NCI-H748 treated with DMSO at 0.1 percent for 48 hours (cell line): ENCODE measurements around the gene MCRIP2.

Experiments used
- DNase-seq: peaks from one replicate; lab custom pipeline; 2025; lab: John Stamatoyannopoulos, UW

The MCRIP2 gene

DNA sequence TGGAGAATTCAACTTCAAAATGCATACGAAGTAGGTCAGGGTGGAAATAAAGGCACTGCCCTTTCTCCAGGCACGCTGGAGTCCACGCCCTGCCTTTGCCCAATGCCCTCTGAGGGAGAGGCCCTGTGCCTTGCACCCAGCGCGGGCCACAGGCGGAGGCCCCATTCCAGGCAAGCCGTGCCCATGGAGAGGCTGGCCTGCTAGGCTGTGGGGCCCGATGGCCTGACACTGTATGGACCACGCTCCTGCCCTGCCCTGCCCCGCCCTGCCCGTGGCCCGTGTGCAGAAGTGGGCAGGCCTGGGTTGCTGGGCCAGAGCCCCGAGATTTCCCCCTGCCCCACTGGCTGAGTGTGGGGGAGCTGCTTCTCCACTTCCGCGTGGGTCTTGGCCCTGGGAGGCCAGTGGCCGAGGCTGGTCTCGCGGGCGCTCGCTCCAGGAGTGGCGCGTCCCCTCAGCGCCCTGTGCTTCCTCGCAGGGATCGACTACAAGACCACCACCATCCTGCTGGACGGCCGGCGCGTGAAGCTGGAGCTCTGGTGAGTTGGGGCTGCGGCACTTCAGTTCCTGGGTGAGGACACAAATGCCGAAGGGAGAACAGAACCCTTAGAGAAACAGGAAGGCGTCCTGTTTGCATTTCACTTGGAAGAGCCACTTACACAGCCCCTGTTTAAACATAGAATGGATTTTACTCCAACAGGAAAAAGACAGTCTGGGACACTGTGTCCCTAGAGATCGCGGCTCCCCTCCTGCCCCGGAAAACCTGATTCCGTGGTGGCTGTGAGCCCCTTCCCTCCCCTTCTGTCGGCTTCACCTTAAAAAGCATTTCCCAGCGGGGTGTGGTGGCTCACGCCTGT lies 24.7 kb upstream of the MCRIP2 start:
- DNase-seq: no peak

DNA sequence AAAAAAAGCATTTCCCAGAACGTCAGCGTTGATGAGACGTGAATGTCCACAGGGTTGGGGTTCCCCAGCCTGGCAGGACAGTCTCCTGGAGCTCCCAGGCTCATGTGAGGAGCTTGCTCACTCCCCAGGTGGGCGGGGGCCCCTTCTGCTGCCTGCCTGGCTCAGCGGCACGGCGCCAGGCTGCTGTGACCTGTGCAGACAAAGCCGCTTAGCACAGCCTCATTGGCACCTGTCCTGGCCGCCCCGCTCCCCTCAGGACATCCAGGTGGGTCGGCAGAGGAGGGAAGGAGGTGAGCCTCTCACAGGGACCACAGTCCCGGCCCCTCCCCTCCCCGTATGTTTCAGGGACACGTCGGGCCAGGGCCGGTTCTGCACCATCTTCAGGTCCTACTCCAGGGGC lies 23.8 kb upstream of the MCRIP2 start:
- no peak for DNase-seq

DNA sequence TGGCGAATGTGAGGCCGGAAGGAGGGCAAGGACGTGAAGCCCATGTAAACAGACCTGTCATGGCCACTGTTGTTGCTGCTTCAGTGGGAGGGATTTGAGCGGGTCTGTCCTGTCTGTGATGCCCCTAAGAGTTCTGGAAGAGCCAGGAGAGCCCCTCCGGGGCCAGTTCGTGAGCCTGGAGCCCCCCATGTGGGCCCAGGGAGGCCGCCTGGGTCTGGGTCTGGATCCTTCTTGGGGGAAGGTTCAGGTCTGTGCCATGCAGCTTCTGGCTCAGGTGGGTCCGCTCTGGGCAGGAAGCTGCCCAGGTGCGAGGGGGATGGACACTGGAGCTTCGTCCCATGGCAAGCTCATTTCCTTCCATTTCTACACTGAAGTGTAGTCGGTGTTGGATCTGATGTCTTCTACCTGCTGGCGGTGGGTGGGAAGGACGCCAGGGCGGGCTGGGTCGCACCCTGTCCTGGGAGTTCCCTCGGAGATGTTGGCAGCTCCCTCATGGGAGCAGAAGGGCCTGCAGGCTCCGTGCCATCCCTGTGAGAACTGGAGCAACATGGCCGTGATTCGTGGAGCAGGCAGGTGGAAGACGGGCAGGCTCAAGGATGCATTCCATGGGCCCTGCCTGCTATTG lies 22.0 kb upstream of the MCRIP2 start:
- DNase-seq: no peak

DNA sequence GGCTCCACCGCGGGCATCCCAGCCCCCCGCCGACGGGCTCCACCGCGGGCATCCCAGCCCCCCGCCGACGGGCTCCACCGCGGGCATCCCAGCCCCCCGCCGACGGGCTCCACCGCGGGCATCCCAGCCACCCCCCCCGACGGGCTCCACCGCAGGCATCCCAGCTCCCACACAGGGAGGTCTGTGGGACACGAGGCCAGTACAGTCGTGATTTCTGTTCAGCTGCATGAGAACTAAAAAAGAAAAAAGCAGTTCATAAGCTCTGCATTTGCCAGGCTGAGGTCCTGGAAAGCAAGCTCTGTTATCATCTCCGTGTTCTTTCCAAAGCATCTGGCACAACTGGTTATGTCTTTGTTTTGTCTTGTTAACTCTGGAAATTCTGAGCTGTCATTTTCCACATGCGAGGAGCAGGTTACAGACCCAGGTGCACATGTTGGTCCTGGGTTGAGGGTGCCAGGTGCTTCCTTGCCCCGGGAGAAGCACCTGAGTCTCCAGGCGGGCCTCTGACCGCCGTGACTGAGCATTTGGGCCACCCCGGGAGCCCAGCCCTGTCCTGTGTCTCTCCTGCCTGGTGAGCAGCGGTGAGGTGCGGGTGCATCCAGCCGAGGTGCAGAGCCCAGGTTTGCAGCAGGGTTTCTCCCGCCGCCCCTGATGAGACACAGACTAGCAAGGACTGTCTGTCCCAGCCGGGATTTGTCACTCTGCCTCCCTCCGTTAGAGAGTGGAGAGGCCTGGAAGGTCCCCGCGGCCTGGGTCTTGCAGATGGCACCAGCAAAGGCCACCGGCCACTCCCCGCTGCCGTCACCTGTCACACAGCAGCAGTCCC lies 20.7 kb upstream of the MCRIP2 start:
- no peak for DNase-seq

DNA sequence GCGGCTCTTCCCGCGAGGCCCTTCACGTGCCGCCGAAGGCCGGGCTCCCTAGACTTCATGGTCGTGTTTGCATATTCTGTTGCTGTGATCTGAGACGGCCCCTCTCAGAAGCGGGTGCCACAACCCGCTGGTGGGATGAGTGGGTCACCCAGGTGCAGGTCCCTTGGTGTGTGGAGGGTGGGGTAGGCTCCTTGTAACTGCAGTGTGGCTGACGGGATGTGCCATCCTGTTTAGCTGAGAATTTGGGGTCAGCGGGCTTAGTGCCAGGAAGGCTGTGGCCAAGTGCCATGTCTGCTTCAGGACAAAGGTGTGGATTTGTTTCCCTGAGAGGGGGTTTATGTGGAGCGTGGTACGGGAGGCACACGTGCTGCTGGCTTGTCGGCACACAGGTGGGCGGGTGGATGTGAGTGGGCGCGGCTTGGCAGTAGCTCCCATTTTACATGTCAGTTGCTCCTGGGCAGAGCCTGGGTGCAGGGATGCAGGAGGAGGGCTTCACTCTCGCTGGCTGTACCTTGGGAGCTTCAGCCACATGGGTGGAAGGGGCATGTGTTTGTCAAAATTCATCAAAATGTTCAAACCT lies 20.0 kb upstream of the MCRIP2 start:
- no peak for DNase-seq

DNA sequence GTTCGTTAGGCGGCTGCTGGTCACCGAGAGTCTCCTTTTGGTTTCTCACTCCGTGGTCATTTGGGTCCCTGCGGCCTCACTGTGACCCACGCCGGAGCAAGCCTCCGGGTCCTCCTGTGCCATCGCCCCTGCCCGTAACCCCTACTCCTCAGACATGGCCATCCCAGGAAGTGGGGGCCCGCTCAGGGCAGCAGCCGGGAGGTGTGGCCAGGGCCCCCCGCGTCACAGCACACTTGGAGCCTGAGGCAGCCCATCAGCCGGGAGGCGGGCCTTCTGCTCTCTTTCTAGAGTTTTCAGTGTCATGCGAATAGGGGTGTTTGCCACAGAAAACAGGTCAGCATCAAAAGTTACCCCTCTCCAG lies 18.7 kb upstream of the MCRIP2 start:
- no peak for DNase-seq

DNA sequence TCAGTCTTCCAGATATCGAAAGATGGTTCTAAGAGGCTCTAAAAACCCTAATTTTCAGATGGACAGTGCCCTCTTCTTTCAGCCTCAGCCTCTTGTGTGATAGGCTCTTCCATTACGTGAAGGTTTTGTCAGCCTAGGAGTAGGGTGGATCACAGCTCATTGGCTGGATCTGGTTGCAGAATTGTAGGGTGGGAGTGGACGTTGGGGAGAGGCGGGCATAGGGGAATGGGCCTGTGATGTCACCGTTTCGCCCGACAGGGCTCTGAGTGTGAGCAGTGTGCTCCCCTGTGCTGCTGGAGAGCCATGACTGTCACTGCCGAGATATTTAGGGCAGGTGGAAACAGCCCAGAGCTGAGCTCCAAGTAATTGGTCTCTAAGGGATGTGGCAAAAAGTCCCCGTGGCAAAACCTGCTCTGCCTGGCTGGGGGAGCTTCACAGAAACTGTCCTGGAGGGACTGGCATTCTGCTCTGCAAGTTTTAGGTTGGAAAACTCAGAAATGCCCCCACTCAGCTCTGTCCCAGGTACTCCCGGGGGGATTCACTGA lies 17.0 kb upstream of the MCRIP2 start:
- no peak for DNase-seq

DNA sequence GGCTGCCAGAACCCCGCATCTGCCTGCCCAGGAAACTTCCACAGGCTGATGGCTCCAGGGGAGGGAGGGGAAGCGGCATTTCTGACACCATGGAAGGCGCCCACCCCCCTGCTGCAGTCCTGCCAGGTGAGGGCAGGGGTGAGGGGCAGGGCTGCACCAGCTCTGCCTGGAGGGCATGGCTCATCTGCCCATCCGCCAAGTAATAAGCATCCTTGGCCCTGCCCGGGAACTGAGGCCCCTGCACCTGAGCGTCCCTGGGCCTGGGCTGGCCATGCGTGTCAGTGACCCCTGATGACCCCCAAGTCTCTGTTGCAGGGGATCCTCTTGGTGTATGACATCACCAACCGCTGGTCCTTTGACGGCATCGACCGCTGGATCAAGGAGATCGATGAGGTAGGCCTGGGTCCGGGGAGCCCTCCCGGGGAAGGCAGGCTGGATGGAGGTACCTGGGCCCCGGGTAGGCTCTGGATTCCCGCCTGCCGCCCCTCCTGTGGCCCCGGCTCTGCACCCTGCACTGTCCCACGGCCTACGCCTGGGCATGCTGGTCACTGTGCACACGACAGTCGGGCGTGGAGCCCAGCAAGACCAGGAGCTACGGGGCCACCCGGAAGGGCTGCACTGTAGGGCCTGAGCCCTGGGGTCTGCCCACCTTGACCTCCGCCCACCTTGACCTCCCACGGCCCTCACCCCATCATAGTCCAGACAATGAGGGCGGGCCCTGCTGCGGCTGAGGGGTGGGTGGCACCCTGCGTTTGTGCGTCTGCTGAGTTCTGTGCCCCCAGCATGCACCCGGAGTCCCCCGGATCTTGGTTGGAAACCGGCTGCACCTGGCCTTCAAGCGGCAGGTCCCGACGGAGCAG lies 16.3 kb upstream of the MCRIP2 start:
- no peak for DNase-seq

DNA sequence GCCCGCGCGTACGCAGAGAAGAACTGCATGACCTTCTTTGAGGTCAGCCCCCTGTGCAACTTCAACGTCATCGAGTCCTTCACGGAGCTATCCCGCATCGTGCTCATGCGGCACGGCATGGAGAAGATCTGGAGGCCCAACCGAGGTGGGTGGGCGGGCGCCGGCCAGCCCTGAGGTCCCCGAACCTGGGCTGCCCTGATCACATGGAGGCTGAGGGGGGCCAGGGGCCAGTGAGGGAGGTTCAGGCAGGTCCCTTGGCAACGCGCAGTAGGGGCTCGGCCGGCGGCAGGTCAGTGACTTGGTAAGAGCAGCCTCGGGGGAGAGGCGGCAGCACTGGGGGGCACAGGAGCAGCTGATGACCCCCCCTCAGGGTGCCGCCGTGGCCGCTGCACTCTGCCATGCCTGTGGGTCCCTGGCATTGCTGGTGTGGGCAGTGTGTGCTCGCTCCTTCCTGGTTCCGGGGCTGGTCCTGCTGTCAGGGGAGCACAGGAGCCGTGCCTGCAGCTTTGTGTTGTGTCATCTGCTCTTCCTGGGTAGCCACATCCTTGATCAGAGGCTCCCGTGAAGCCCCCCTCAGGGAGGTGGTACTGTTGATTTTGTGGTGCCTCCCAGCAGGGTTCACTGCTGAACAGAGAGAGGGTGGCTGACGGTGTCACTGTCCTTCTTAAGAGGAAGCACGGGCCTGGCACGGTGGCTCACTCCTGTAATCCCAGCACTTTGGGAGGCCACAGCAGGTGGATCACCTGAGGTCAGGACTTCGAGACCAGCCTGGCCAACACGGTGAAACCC lies 15.5 kb upstream of the MCRIP2 start:
- no peak for DNase-seq

DNA sequence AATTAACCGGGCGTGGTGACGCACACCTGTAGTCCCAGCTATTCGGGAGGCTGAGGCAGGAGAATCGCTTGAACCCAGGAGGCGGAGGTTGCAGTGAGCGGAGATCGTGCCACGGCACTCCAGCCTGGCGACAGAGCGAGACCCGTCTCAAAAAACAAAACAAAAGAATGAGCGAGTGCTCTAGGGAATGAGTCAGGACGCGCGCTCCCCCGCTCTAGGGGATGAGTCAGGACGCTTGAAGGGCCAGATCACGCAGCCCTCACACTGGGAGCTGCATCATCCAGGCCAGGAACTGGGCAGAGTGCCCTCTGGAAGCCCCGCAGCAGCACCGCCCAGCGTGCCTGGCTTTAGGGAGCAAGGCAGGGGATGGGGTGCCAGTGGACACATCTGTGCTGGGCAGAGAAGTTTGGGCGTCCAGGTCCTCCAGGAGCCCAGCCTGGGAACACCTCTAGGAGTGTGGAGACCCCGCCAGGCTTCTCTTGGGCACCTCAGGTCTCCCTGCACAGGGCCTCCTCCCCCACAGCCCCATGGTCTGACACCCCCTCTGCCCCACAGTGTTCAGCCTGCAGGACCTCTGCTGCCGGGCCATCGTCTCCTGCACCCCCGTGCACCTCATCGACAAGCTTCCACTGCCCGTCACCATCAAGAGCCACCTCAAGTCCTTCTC lies 14.7 kb upstream of the MCRIP2 start:
- no peak for DNase-seq

DNA sequence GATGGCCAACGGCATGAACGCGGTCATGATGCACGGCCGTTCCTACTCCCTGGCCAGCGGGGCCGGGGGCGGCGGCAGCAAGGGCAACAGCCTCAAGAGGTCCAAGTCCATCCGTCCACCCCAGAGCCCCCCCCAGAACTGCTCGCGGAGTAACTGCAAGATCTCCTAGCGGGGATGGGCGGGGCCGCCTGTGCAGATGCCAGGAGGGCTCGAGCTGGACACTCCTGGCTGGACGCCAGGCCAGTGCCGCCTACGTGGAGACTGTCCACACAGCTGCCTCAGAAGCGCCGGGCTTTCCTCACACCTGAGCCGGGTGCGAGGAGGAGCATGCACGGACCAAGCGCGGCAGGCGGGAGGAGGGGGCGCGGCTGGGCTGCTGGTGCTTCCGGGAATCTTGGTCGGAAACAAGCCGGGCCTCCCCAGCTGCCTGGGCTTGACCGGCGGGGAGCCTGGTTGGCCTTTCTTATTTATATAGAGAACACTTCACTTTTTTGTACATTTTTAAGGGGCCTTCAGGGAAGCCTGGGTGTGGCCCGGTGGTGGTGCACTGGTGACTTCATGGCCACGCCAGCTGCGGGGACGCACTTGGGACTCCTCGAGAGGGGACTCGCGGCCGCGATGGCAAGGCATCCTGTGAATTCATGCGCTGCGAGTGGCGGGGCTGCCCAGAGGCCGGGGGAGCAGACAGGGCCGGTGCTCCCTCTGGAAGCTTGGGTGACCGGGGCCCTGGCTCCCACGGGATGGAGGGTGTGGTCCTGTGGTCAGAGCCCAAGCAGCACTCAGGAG lies 14.0 kb upstream of the MCRIP2 start:
- peak; percentile 21 for DNase-seq

DNA sequence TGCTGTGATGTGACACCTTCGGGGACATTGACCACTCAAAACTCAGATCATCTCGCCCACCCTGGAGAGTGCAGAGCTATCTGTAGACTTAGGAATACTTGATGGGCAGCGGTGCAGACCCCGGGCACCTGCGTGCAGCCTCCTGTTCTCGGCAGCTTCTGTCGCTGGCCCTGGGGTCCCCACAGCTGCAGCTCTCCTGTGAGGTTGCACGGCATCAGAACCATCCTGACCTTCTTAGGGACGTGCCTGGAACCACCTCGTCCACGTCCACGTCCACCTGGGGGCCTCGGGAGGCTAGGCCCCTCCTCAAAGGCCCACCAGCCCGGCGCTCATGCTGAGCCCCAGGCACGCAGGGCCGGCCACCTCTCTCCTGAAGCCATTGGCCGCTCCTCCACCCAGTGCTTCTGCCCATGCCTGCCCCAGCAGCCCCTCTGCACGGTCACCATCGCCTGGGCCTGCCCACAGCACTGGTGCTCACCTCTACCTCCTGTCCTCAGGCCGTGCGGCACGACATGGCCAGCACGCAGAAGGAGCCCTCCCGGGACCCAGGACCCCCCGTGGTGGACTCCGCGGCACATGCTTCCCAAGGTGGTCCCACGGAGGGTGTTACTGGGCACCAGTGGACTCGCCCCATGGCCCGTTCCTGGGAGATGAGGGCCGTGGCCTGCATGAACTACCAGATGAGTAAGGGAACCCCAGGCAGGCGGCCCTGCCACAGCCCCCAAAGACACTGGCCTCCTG lies 13.1 kb upstream of the MCRIP2 start:
- no peak for DNase-seq

DNA sequence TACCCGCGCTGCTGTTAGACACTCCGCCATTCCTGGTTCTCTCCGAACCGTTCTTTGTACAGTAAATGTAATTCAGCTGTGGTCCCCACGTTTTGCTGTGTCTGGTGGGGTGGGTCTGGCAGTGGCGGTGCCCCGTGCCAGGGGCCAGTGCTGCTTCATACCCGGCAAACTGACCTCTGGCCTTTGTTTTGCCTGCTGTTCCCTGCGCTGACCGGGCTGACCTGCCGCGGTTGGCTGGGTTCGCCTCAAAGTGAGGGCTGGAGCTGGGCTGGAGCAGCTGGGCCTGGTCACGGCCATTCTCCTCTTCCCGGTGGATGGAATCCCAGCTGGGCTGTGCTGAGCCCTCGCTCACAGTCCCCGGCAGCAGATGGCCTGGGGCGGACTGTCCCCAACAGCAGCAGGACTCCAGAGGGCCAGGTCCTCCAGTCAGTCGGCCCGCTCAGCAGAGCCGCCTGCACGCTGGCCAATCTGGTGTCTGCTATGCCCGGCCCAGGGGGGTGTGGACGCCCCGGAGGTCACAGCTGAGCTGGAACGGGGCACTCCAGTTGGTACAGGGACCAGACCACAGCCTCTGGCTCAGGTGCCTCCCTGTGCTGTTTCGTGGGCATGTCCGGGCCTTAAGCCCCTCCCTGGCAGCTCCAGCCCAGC lies 12.3 kb upstream of the MCRIP2 start:
- no peak for DNase-seq

DNA sequence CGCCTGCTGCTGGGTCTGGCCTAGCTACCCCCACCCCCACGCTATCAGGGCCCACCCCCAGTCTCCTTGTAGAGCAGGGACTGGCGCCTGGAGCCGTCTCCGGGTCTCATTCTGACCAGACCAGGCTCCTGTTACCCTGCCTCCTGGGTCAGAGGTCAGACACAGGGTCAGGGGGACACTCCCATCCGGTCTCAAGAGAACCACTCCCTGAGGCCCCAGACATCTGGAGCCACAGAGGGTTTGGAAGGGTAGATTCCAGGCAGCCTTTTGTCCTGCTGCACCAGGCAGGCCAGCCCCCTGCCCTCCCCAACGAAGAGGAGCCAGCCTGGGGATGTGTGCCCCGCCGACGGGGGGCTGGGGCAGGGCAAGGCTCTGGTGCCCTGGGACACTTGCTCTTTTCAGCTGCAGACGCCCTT lies 11.8 kb upstream of the MCRIP2 start:
- no peak for DNase-seq

DNA sequence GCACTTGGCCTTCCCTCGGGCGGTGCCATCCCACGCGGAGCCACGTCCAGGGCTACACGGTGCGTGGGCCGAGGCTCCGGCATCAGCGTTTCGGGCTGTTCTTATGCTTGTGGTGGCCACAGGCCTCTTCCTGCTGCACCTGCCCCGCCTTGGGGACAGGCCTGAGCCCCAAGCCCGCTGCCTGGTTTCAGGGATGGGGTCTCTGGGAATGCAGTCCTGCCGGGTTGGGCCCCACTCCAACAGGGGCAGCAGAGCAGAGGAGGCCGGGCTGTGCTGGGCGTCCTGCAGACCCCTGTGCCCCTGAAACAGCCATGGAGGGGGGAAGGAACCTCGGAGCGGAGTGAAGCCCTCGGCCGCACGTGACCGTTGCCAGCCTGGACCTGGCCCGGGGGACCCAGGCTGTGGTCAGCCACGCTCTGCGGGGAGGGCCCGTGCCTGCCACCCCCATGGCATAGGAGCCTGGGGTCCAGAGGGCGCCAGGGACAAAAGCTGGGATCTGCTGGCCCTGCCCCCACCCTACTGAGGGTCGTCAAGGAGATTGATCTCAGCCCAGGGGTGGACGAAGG lies 11.3 kb upstream of the MCRIP2 start:
- DNase-seq: no peak

DNA sequence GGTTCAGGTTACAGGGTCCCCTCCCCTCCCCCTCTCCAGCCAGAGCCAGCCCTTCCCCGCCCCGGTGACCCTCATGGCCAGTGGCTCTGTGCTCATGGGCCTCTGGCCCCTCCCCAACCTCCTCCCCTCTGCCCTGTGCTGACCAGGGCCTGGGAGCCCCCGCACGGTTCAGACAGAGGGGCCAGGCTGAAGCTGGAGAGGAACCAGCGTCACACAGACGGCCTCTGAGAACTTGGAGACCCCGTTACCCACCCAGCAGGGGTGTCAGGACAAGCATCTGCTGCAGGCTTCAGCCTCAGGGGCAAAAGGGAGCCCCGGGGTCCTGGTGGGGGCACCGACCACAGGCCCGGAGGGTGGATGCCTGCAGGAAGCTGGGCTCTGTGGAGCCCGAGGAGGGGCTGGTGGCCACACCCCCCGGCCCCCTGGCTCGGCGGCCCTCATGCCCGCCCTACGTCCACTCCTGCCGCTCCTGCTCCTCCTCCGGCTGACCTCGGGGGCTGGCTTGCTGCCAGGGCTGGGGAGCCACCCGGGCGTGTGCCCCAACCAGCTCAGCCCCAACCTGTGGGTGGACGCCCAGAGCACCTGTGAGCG lies 10.7 kb upstream of the MCRIP2 start, which contains the start of gene WFIKKN1:
Gene WFIKKN1, plus strand, starts transcription at position 171 of the 591 bp plus-strand sequence. Its CDS starts 269 bp downstream, at position 440.
- DNase-seq: no peak

DNA sequence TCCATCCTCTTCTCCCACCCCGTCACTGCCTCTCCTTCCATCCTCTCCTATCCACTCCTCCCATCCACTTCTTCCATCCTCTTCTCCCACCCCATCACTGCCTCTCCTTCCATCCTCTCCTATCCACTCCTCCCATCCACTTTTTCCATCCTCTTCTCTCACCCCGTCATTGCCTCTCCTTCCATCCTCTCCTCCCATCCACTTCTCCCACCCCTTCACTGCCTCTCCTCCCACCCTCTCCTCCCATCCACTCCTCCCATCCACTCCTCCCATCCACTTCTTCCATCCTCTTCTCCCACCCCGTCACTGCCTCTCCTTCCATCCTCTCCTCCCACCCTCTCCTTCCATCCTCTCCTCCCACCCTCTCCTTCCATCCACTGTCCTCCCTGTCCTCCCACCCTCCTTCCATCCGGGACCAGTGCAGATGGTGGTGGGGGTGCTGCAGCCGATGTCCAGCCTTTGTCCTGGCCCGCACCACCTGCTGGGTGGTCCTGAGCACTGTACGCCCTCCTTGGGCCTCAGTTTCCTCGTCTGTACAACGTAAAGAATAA lies 9.7 kb upstream of the MCRIP2 start:
- DNase-seq: no peak
